ENCODE data around the gene CA12. TPM values are rescaled to one million over a fixed set of nuclear protein-coding genes. Genes with fewer than 3 reads are reported as not detected.

The CA12 gene
- polyA plus RNA-seq, 3 donors: not detected

GRCh38 chr15:63367900-63368299 is 13.7 kb downstream of the CA12 start:
- no peaks in the 10 kb centered on the region for H3K9me3 ChIP-seq (replicated peaks in 1 of 2; ENCODE audit: control insufficient read depth in 1 of 2, insufficient read depth in 1 of 2, low read length in 2 of 2)
- no peak overlapping the region for H3K9ac ChIP-seq (ENCODE audit: insufficient read depth, low read length, poor library complexity, severe bottlenecking)
- no peaks in the 10 kb centered on the region for H4K20me1 ChIP-seq (ENCODE audit: insufficient read depth, low read length)
- H3K79me2 ChIP-seq (ENCODE audit: insufficient read depth, low read length): no peaks in the 10 kb centered on the region
- Mint-ChIP-seq H3K4me1 (peaks cover 16% of the 10 kb centered on the region), H3K4me3 (no peak overlapping the region), H3K36me3 (no peaks in the 10 kb centered on the region), H3K27me3 (ENCODE audit: low read depth in 3 of 3) (peaks cover 0 to 3% (median 3%) of the 10 kb centered on the region in 3 donors), H3K9me3 (peaks cover 0 to 2% (median 0%) of the 10 kb centered on the region in 7 donors), H3K27ac (no peak overlapping the region)
- no peaks in the 10 kb centered on the region for H3K27me3 ChIP-seq (ENCODE audit: control insufficient read depth in 2 of 2, insufficient read depth in 2 of 2, low read length in 2 of 2)
- H3K4me2 ChIP-seq (replicated peaks; ENCODE audit: extremely low read depth, low read length, poor library complexity, severe bottlenecking): no peak overlapping the region
- intact Hi-C loops (cut with micrococcal nuclease): no loop called here
- no peak overlapping the region for H3K27ac ChIP-seq (ENCODE audit: low read depth in 1 of 2, low read length in 2 of 2)
- no peak for DNase-seq
- no peak overlapping the region for H3K4me3 ChIP-seq (replicated peaks in 1 of 3; ENCODE audit: low read depth in 2 of 3, low read length in 3 of 3)
- TF ChIP-seq CTCF (IDR thresholded peaks at IDR 0.05): no peak
- peaks cover 5 to 17% of the 10 kb centered on the region in 2 donors for H3K4me1 ChIP-seq (ENCODE audit: control insufficient read depth in 1 of 2, insufficient read depth in 2 of 2, low read length in 2 of 2)
- no peaks in the 10 kb centered on the region for H3K36me3 ChIP-seq (replicated peaks in 1 of 2; ENCODE audit: control insufficient read depth in 1 of 2, insufficient read depth in 2 of 2, low read length in 2 of 2)
- WGBS (ENCODE audit: insufficient coverage): 100% methylated on average over 1 of the region's 6 CpGs
- H2AFZ ChIP-seq (ENCODE audit: insufficient read depth, low read depth, low read length, poor library complexity, severe bottlenecking): no peak overlapping the region

- H3K79me2 ChIP-seq (ENCODE audit: insufficient read depth, low read length): no peaks in the 10 kb centered on the region
- Mint-ChIP-seq H3K9me3 (peaks cover 0 to 2% (median 0%) of the 10 kb centered on the region in 7 donors), H3K27ac (peak overlapping the region in 1 of 7 donors; percentile 44), H3K4me3 (no peak overlapping the region), H3K4me1 (peaks cover 12% of the 10 kb centered on the region), H3K36me3 (no peaks in the 10 kb centered on the region), H3K27me3 (ENCODE audit: low read depth in 3 of 3) (peaks cover 0 to 3% (median 3%) of the 10 kb centered on the region in 3 donors)
- H3K36me3 ChIP-seq (replicated peaks in 1 of 2; ENCODE audit: control insufficient read depth in 1 of 2, insufficient read depth in 2 of 2, low read length in 2 of 2): no peaks in the 10 kb centered on the region
- no peak for DNase-seq
- no peaks in the 10 kb centered on the region for H3K9me3 ChIP-seq (replicated peaks in 1 of 2; ENCODE audit: control insufficient read depth in 1 of 2, insufficient read depth in 1 of 2, low read length in 2 of 2)
- H4K20me1 ChIP-seq (ENCODE audit: insufficient read depth, low read length): no peaks in the 10 kb centered on the region
- no peak overlapping the region for H3K27ac ChIP-seq (ENCODE audit: low read depth in 1 of 2, low read length in 2 of 2)
- WGBS (ENCODE audit: insufficient coverage): no CpG with 5 or more reads among the region's 2 CpGs
- no peak overlapping the region for H3K4me2 ChIP-seq (replicated peaks; ENCODE audit: extremely low read depth, low read length, poor library complexity, severe bottlenecking)
- no peak for TF ChIP-seq CTCF (IDR thresholded peaks at IDR 0.05)
- no peaks in the 10 kb centered on the region for H3K27me3 ChIP-seq (ENCODE audit: control insufficient read depth in 2 of 2, insufficient read depth in 2 of 2, low read length in 2 of 2)
- peaks cover under 1 to 14% of the 10 kb centered on the region in 2 donors for H3K4me1 ChIP-seq (ENCODE audit: control insufficient read depth in 1 of 2, insufficient read depth in 2 of 2, low read length in 2 of 2)
- no peak overlapping the region for H3K9ac ChIP-seq (ENCODE audit: insufficient read depth, low read length, poor library complexity, severe bottlenecking)
- H3K4me3 ChIP-seq (replicated peaks in 1 of 3; ENCODE audit: low read depth in 2 of 3, low read length in 3 of 3): no peak overlapping the region
- no peak overlapping the region for H2AFZ ChIP-seq (ENCODE audit: insufficient read depth, low read depth, low read length, poor library complexity, severe bottlenecking)
- intact Hi-C loops (cut with micrococcal nuclease): no loop called here
Observed at GRCh38 chr15:63367390-63367789, 14.3 kb downstream of the CA12 start.

Data from CD14-positive monocyte (primary cell).